Amniotic stem cell (primary cell): Measurements from ENCODE around the gene GMPR.
A peak's percentile ranks its signal among the peaks of the same experiment; 100 is the strongest.

ENCODE experiments used
- DNase-seq: peaks from one replicate; lab custom pipeline; 2025; lab: John Stamatoyannopoulos, UW

GMPR gene

DNA sequence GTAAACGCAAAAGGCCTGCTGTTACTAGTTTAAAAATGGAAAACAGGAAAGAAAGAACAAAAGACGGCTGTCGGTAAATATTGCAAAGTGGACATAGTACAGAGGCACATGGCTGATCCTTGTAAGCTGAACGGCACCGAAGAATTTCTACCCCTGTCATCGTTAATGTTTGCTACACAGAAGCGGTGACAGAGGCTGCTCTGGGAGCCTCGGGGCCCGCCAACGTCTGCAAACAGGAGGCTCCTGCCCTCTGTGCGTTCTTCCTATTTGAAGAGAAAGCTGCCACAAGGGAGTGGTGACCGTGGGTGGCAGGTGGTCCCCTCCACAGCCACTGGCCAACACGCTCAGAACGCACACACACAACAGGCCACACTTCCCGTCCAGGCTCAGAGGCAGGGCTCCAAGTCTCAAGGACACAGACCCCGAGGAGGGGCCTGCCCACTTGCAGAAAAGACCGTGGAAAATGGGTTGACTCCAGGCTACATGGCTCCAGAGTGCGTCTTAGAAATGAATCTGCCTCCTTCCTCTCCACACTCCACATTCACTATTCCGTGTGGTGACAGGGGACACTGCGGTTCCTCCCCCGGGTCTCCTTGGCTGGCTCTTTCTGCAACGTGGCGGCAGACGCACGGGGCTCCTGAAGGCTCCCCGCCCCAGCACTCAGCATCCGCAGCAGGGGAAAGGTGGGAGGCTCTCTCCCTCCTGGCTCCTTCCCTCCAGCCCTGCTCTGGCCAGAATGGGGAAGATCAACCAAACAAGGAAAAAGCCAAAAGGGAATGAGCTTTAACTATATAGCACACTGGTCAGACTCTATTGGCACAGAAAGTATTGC, 64.5 kb downstream of the GMPR start:
- no peak for DNase-seq

DNA sequence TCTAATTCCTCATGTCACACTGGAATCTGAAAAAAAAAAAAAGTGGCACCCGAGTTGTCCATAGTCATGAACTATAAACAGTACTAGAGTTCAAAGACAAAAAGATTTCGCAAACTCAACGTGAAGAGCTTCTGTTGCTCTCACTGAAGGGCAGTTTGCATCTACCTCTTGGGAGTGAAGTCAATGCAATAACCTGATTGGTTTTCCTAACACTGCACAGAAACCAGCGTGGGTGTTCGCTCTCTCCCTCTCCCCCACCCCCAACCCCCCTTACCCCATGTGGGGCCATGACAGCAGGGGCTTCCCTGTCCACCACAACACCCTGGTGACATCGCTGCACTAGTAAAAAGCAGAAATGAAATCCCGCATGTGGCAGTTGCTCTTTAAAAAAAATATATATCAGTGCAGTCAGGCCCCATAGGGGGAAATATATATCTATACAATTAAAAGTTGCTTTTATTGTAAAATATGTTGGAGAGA, 66.9 kb downstream of the GMPR start:
- DNase-seq: no peak

DNA sequence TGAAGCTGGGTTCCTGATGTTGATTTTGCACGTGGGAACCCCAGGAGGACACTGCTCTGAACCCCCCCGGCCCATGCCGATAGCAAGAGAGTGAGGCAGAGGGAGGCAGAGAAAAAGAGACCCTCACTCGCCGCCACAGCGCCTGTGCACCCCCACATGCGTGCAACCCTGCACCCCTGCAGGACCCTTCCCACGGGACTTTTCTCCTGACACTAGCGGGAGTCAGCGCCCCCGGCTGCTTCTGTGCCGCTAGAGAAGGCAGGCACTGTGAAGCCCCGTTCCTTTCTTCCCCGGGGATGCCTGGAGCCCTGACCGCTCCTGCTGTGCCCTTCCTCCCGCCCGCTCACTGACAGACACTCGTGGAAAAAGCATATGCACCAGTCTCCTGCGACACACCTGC, 67.4 kb downstream of the GMPR start:
- no peak for DNase-seq

DNA sequence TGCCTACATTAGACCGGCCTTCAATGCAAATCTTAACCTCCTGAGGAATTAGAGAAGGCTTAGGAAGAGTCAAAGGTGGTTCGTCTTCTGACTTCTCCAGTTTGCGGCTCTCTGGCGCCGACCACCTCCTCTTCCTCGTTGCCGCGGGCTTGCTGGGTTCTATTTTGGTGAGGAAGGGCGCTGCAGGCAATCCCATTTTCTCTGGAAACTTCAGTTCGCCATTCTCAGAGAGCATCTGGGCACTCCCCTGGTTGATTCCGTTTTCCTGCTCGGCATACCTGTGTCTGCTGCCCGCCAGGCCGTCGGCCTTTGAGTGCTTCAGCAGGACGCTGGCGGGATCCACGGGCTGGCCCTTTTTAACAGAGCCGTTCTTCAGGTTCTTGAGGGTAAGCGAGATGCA, 67.9 kb downstream of the GMPR start:
- DNase-seq: no peak

DNA sequence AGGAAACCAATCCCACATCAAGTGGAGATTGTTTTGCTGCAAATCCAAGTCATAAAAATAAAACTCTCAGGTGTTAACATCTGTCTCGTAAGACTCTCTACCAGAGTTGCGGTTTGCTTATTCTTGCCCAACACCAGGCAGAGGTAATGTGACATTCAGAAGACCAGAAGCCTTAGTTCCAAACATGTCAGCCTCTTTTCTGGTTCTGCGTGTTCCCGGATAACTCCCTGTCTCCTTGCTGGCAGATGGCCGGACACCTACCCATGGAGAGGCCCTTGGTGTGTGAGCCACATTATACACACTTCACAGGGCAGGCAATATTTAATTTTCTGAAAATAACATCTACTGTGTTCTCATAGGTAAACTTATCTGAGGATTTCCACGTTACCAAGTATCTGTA, 73.4 kb downstream of the GMPR start:
- no peak for DNase-seq

GRCh38 chr6:16313732-16314131, 75.3 kb downstream of the GMPR start:
- no peak for DNase-seq

DNA sequence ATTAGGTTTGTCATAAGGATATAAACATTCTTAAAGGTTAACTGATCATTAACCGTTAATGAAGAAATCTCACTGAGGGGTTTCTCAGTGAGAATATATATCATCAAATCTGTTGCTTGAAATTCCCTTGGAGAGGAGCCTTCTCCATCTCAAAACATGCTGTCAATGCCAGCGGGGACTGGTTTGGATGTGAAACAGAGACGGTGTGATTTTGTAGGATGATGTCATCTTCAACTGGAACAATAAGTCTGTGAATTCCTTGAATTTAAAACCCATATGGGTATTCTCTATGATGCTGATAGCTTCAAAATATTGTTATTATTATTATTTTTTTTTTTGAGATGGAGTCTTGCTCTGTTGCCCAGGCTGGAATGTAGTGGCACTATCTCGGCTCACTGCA, 75.9 kb downstream of the GMPR start:
- no peak for DNase-seq

DNA sequence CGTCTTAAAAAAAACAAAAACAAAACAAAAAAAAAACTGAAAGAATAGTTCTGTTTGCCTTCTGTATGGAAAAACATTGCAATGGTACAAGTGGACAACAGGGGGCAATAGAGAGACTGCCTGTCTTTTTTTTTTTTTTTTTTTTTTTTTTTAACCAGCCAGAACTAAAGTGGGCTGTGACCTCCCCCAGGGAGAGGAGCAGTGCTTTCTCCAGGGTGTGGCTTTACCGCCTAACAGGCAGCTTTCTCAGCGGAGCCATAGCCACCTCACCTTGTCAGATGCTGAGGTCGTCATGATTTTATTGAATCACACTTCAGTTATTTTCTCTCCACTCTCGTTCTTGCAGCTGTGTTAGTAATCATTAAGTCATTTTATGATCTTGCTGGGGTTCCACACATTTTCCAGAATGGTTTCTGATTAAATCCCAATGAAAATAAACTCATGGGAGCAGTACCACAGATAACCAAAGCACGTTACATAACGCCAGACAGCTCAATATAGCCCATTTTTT, 78.4 kb downstream of the GMPR start:
- no peak for DNase-seq

GRCh38 chr6:16318538-16318937, 80.2 kb downstream of the GMPR start:
- peak; percentile 55 for DNase-seq

- DNase-seq: no peak
Measured at GRCh38 chr6:16318953-16319720, 80.8 kb downstream of the GMPR start.

DNA sequence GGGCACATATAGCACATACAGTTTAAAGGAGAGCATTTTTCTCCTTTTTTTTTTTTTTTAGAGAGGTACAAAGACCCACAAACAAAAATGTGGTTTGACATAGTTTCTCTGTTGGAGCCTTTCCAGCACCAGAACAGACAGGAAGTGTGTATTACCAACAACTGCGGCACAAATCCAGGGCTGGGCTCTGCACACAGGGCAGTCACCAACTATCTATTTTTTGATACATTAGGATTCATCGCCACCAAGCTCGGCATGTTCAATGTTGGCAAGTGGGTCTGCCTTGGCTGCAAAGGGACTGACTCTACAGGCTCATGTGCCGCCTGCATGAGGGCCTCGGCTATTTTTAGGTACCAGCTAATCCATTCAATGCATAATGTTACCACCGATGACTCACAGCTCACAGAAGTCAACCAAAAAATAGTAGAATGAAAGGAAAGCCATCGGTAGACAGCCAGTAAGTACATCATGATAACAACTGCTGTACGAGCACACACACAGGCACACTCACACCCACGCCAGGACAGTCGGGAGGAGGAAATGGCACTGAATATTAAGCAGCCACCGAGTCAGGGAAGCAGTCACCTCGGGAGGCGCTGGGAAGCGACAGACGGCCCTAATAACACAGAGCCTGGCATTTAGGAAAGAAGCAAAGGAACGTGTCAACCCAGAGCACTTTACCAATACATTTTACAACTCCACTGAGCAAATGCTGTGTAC, 81.6 kb downstream of the GMPR start:
- DNase-seq: peak; percentile 93

DNA sequence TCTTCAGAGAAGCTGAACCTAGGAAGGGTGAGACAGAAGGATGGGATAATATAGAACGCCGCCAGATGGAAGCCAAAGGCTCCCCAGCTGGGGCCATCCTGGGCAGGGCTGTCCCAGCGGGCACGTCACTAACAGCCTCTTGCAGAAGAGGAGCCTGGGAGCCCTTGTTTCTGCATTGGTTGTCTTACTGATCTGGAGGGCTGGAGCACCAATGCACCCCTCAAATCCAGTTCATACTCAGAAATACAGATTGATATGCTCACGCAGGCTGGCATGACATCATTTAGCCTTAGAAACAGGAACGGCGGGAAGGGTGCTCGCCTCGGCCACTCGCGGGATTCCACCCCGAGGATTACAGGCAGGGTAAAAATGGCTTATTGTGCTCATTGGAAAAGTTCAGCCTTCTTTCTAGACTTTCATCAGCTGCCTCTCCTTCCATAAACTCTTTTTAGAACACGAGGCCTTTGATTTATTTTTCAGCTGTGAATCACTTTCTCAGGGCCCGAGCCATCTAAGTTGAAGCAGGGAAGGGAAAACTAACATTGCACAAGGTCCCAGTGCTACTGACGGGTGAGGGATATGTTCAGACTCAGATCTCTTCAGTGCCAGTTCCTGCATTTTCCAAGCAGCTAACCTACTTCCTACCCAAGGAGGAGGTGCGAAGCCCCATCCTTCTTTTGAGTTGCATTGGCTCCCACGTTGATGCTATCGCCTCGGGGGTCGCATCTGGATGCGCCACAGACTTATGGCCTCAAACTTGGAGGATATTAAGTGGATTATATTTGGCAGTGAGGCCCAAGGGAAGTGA, 82.3 kb downstream of the GMPR start:
- DNase-seq: no peak

GRCh38 chr6:16321341-16321710, 82.9 kb downstream of the GMPR start:
- no peak for DNase-seq

DNA sequence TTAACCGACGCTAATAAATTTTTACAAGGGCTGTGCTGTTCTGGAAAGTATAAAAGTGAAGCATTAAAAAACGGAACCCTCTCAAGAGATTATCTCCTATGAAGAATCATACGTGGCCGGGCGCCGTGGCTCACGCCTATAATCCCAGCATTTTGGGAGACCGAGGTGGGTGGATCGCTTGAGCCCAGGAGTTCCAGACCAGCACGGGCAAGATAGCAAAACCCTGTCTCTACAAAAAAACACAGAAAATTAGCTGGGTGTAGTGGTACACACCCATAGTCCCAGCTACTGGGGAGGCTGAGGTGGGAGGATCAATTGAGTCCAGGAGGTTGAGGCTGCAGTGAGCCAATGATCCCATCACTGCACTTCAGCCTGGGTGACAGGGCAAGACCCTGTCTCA, 83.4 kb downstream of the GMPR start:
- no peak for DNase-seq

DNA sequence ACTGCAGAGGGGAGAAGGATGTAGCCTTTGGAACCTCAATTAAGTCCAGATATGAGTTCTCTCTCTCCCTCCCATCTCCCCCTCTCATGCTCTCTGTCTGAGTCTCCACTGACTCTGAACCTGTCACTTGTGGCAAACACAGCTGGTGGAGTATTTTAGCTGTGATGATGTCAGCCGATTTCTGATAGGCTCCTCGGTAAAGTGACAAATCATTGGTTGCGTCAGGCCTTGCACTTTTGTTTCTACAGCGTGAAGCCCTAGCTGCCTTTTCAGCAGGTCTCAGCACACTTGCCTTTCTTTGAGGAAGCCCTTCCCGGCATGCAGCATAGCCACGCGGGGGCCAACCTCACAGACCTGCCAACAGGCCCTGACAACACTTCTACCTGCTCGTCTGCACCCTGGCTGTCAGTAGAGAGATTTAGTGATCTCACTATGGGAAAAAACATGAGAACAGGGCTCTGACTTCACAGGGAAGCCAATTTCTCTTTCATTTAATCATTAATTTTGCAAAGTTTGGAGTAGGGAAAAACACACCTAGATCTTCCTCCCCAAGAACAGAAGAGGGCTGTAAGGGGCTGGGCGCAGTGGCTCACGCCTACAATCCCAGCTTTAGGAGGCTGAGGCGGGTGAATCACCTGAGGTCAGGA, 84.4 kb downstream of the GMPR start:
- DNase-seq: no peak

DNA sequence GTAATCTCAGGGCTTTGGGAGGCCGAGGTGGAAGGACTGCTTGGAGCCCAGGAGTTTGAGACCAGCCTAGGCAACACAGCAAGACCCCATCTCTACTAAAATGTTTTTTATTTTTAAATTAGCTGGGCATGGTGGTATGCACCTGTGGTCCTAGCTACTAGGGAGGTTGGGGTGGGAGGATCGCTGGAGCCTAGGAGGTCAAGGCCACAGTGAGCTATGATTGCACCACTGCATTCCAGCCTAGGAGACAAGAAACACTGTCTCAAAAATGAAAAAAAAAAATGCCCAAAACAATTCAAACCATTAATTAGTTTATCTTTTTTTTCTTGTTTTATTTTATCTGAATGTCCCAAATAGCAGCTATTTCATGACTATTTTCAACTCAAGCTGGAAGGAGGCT, 85.8 kb downstream of the GMPR start:
- DNase-seq: no peak

DNA sequence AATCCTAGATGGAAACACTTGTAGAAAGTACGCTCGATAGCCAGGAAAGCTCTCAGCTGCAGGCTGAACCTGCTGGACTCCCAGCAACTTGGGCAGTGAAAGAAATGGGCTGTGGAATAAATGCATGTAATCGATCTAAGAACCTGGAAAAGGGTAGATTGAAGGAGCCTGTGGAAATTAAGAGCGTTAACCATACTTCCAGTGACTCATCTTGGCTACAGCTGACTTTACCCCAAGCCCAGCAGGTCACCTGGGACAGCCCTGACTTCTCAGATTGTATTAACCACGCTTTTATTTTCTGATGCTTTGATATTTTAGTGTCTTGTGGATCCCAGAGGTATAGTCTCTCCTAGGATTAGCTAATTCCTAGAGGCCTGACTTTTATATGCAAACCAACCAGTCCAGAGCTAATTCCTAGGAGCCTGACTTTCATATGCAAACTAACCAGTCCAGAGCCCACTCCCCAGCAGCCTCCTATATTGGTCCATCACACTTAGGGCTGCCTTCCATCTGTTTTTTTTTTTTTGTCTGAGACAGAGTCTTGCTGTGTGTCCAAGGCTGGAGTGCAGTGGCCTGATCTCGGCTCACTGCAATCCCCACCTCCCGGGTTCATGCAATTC, 86.3 kb downstream of the GMPR start:
- no peak for DNase-seq

- no peak for DNase-seq
Measured at GRCh38 chr6:16326531-16326930, 88.1 kb downstream of the GMPR start.

- DNase-seq: no peak
Measured at GRCh38 chr6:16326971-16327776, 88.8 kb downstream of the GMPR start.

GRCh38 chr6:16327777-16328325, 89.5 kb downstream of the GMPR start:
- DNase-seq: no peak
